Measurements from ENCODE around the gene RSPH9.

DNA sequence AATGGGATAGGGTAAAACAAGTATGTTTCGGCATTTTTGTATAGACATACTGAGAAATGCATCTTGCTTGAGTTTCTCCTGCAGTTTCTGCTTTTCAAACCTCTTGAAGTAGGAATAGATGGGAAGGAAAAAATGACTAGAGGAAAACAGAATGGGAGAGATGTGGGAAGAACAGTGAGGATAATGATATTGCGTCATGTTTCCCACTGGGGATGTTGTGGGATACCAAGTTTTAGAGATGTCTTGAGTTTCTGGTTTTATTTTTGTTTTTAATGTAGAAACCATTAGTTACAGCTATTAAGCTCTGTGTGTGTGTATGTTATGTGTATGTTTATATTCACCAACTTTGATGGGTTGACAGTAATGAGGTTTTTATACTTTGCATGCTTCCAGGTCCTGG is 44.2 kb upstream of the RSPH9 start:
- TF ChIP-seq, protein P1, sequence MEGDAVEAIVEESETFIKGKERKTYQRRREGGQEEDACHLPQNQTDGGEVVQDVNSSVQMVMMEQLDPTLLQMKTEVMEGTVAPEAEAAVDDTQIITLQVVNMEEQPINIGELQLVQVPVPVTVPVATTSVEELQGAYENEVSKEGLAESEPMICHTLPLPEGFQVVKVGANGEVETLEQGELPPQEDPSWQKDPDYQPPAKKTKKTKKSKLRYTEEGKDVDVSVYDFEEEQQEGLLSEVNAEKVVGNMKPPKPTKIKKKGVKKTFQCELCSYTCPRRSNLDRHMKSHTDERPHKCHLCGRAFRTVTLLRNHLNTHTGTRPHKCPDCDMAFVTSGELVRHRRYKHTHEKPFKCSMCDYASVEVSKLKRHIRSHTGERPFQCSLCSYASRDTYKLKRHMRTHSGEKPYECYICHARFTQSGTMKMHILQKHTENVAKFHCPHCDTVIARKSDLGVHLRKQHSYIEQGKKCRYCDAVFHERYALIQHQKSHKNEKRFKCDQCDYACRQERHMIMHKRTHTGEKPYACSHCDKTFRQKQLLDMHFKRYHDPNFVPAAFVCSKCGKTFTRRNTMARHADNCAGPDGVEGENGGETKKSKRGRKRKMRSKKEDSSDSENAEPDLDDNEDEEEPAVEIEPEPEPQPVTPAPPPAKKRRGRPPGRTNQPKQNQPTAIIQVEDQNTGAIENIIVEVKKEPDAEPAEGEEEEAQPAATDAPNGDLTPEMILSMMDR (IDR thresholded peaks at IDR 0.05; ENCODE audit: low read depth, low read length, missing input control): no peak
- no peak for TF ChIP-seq TAF1 (conservative IDR thresholded peaks at IDR 0.05)
- no peak for TF ChIP-seq SP1 (IDR thresholded peaks at IDR 0.05)
- TF ChIP-seq, protein P2, sequence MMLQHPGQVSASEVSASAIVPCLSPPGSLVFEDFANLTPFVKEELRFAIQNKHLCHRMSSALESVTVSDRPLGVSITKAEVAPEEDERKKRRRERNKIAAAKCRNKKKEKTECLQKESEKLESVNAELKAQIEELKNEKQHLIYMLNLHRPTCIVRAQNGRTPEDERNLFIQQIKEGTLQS (IDR thresholded peaks at IDR 0.05): no peak
- no peak for TF ChIP-seq RAD21 (IDR thresholded peaks at IDR 0.05)
- no peak for TF ChIP-seq GABPA (IDR thresholded peaks at IDR 0.05 in 1 of 2, conservative IDR thresholded peaks at IDR 0.05 in 1 of 2)
- no peak for TF ChIP-seq MAX (IDR thresholded peaks at IDR 0.05)
- TF ChIP-seq HNF4G (IDR thresholded peaks at IDR 0.05): no peak
- no peak for TF ChIP-seq ZBTB33 (IDR thresholded peaks at IDR 0.05)
- TF ChIP-seq REST (IDR thresholded peaks at IDR 0.05): no peak

Data from liver (tissue), 3 donors.